H1 (cell line): ENCODE measurements around the gene RGS16. TPM values are rescaled to one million over a fixed set of nuclear protein-coding genes. Genes with fewer than 3 reads are reported as not detected.

Source experiments
- CHD7 ChIP-seq: fragments of 300-600 bp; sonication (generic); IDR thresholded peaks from 2 replicates; pipeline ENCODE4 v1.7.1; 2012; ENCODE audit warnings: low read length, moderate library complexity, mild to moderate bottlenecking, inconsistent platforms; ENCODE audit not compliant: insufficient replicate concordance
- EZH2 ChIP-seq: fragments of 200-600 bp; sonication (generic); IDR thresholded peaks from 2 replicates; pipeline ENCODE4 v1.7.1; 2012; ENCODE audit warnings: low read depth, mild to moderate bottlenecking, moderate library complexity, low read length, inconsistent platforms; ENCODE audit not compliant: severe bottlenecking
- RAD21 ChIP-seq, 2 experiments: IDR thresholded peaks in 1 of 2; conservative IDR thresholded peaks in 1 of 2; 2 replicates each; pipeline ENCODE4 v1.6.1; 2011; ENCODE audit warnings: low read depth in 2 of 2, low read length in 2 of 2, improper control_type of control experiment in 1 of 2, inconsistent platforms in 1 of 2, mild to moderate bottlenecking in 1 of 2, moderate library complexity in 1 of 2
- SIX5 ChIP-seq: IDR thresholded peaks from 2 replicates; pipeline ENCODE4 v1.6.1; 2011; ENCODE audit warnings: mild to moderate bottlenecking, low read depth, low read length
- polyA plus RNA-seq, 7 experiments: library from polyadenylated mRNA; depleted of rRNA in 3 of 7; stranded (reverse) in 5 of 7; unstranded in 2 of 7; fragments of >200 nt in 5 of 7; fragments of 200-250 nt in 2 of 7; gene quantifications; 1 replicate in 5 of 7; 2 replicates in 1 of 7; 4 replicates in 1 of 7; pipeline versions ENCODE4 v1.2.1 to v1.2.3, GENCODE V29; 2011 to 2013; ENCODE audit warnings: missing spikeins in 2 of 7, mixed read lengths in 2 of 7
- total RNA-seq: library from RNA; stranded (reverse); fragmentation: NEBNext Ultra II Directional; extraction: Animal tissue kit (Norgen Biotek cat#: 25700); gene quantifications from 2 replicates; pipeline ENCODE4 v1.2.1, GENCODE V29; 2021

The RGS16 gene
- total and polyA plus RNA-seq, 2 of the 8 experiments (the other 6 are each of a cell fraction or from before 2014, with no cell fraction given), result 5.7 to 9.8 TPM

- TF ChIP-seq CHD7, result no peak
- no peak for TF ChIP-seq SIX5
- no peak for TF ChIP-seq RAD21 (IDR thresholded peaks at IDR 0.05 in 1 of 2, conservative IDR thresholded peaks at IDR 0.05 in 1 of 2; ENCODE audit: low read depth in 2 of 2, low read length in 2 of 2)
- TF ChIP-seq EZH2, result no peak
Measured at GRCh38 chr1:182626527-182626926, 22.3 kb upstream of the RGS16 start (continued).
